ENCODE data around the gene TIGD4. TPM values are rescaled to one million over a fixed set of nuclear protein-coding genes. Genes with fewer than 3 reads are reported as not detected.
"Not testable (repeated sequence)": the region's sequence is repeated elsewhere in the genome, so short reads cannot be mapped to it uniquely, and the experiment has no call there.

TIGD4 gene
- total RNA-seq, 1 donor from 2014 or later: 0.14 TPM

DNA sequence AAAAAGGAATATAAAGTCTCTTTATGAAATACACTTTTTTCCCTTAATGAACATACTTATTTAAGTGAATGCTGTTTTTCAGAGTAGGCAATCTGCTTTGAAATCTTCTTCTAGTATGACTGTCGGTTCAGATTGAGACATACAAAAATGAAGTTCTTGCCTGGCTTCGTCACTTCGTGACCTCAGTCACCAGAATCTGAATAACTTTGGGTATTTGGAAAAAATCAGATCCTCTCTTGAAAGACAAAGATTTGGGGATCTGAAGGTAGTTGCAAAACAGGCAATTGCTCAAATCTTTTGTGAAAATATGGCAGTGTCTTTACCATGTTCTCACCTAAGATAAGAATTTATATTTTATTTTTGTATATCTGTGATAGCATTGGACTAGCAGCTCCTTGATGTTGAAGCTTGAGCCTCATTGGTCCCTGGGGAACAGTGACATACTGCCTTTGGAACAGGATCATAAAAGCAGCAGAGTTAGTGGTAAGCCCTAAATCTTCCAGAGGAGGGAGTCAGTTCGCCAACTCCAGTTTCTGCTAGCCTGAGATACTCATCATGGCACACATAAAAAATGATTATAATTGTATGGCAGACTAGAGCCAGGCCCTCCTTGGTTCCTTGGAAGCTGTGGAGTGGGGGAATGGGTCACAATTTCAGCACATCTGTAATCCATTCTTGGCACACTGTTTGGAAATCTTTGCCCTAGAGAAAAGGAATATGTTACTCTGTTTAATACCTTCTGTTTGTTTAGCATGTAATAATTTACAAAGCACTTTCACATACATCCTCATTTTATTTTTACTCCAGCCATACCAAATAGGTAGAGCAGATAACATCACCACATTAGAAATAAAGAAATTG, 5.2 kb upstream of the TIGD4 start:
- intact Hi-C loops (cut with micrococcal nuclease): no loop called here

DNA sequence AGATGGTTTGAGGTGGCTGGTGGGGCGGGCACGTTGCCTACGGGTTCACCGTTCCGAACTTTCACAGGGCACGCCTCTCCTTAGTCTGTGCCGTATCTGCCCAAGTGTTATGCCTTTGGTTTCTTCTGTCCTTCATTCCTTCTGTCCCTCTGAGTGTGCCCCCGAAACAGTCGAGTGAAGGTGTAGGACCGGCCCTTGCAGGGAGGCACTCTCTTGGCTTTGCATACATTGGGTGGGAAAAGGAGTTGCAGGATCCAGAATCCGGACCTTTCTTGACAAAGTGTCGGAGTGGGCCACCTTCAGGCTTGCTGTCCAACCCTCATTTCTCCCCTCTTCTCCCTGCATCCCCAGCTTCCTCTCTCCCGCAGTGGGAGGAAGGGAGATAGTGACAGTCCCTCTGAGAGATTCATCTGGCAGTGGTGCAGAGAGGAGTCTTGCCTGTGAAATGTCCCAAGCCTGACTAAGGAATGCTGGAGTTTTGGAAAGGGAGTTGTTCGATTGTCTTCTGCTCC, 793 bp upstream of the TIGD4 start:
- intact Hi-C loops (cut with micrococcal nuclease): no loop called here

DNA sequence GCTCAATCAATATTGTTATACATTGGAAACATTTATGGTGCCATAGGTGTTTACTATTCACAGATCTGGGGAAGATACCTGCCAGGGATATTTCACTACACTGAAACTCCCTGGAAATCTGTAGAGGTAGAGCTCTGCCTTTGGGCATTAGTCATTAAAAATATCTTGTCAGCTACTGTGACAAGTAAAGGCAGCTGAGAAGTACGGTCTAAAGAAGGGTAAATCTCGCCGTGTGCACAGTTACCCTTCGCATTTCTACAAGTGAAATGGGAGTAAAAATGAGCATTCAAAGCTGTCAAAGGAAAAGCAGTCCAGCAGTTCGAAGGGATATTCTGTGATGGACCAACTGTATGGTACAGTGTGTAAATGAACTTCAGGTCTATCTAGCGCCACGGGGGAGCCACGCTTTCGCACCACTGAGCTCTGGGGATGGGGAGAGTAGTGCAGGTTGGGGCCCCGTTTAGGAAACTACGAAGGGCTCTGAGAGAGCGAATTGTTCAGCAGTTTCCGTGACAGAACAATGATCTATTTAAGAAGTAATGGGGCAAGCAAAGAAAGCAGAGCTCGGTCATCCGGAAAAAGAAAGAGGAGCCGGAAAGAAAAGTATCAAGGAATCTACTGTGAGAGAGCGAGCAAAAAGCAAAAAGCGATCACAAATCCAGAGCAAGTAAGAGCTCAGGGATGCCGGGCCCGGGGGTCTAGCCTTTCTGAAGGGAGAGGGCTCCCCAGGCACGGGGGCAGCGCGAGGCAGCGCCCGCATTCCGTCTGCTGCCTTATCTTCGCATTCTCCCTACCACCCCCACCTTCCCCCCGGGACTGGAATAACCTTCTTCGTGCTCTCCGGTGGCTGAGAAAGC, 646 bp downstream of the TIGD4 start:
- intact Hi-C loops (cut with micrococcal nuclease): loop anchor here (1.0 to 10.0 kb wide), 9 partner anchors 28 to 1776 kb away; partner anchors contain the start of genes FBXW7, PLRG1 and RPS3A

DNA sequence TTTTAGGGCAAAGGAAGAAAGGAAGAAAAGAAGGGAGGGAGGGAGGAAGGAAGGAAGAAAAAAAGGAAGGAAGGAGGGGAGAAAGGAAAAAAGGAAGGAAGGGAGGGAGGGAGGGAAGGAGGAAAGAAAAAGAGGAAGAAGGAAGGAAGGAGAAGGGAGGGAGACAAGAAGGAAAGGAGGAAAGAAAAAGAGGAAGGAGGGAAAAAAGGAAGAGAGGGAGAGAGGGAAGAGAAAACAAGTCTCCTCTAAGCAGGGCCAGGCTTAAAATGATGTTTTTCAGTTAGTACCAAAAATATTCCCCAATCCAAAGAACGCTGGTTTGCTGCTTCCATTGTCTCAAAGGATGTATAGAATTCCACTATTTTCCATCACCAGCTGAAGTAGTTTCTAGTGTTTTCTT, 2.0 kb downstream of the TIGD4 start:
- intact Hi-C loops (cut with micrococcal nuclease): loop anchor here (5.0 to 10.0 kb wide), 3 partner anchors 70 to 1777 kb away; partner anchors contain the start of gene PLRG1

DNA sequence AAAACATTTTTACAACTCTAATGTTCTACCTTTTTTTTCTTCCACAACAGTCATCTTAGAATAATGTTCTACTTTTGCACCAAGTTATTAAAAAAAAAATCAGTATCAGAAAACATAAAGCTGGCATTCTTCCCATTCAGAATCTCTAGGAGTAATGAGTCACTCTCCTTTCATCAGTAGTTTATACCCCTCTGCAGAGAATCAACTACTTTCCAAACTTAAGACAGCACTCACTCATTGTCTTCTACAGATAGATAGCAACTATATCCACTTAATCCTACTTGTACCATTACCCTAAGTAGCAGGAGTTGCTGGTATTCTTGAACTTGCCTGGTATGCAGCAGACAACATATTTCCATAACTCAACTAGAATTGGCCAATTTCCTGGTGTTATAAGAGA, 3.2 kb downstream of the TIGD4 start:
- intact Hi-C loops (cut with micrococcal nuclease): loop anchor here (5.0 to 10.0 kb wide), 3 partner anchors 71 to 1778 kb away; partner anchors contain the start of gene PLRG1

DNA sequence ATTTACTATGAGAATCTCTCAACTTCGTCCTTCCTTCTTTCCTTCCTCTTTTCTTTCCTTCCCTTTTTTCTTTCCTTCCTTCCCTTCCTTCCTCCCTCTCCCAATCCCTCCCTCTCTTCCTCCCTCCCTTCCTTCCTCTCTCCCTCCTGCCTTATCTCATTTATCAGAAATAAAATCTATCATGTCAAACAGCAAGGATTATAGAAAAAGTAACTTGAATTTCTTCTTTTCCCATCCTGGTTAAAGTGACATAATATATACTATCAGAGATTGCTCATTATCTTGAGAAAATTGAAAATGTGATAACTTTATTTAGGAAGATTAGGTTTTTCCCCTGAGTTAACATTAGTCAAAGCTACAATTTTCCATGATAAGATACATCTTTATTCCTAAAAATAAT, 5.6 kb downstream of the TIGD4 start:
- intact Hi-C loops (cut with micrococcal nuclease): loop anchor here (10.0 kb wide), 1 partner anchor 1781 kb away; the partner anchor contains the start of gene PLRG1

DNA sequence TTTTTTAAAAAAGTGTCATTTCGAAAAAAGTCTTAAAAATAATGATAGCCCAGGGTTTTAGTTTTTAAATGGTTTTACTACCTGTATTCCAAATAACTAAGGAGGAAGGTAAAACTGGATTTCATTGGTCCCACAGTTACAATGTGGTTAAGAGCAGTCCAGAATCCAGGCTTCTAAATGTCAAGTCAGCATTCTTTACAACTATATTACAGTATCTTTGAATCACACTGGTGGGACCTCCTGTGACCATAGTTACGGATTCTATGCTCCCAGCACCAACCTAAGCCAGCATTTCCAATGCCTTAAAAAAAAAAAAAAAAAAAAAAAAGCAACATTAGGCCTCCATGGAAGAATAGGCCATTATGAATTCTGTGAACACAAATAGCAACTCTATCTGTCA, 6.2 kb downstream of the TIGD4 start:
- intact Hi-C loops (cut with micrococcal nuclease): loop anchor here (10.0 kb wide), 1 partner anchor 1781 kb away; the partner anchor contains the start of gene PLRG1

DNA sequence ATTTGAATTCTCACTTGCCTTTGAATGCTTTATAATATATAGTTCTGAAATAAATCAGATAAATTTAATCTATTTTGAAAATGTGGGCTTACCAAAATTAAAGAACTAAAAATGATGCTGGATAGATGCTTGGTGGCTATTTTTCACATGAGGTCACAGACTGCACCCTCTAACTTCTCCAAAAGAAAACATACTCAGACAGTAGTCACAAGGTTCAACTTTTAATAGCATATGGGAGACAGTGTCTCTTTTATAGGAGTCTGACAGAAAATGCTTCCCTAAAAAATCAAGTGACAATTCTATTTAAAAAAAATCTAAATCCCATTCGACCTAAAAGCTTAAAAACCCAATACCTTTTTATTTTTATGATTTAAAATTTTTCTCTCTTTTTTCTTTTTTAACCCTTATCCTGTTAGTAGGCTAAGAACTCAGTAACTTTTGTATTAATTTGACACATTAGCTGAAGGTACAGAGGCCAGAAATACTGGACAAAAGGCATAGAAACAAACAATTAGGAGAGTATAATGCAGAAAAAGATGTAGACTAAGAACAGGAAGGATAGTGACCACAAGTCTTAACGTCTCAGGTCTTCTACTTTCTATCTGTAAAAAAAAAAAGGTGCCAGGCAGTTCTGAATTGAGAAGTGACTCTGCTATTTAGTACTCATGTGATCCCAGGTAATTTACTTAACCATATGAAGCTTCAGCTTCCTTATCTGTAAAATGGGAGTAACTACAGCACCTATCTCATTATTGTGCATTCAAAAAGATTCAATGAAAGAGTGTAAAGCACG, 7.6 kb downstream of the TIGD4 start:
- intact Hi-C loops (cut with micrococcal nuclease): loop anchor here (10.0 kb wide), 1 partner anchor 1783 kb away; the partner anchor contains the start of gene PLRG1

DNA sequence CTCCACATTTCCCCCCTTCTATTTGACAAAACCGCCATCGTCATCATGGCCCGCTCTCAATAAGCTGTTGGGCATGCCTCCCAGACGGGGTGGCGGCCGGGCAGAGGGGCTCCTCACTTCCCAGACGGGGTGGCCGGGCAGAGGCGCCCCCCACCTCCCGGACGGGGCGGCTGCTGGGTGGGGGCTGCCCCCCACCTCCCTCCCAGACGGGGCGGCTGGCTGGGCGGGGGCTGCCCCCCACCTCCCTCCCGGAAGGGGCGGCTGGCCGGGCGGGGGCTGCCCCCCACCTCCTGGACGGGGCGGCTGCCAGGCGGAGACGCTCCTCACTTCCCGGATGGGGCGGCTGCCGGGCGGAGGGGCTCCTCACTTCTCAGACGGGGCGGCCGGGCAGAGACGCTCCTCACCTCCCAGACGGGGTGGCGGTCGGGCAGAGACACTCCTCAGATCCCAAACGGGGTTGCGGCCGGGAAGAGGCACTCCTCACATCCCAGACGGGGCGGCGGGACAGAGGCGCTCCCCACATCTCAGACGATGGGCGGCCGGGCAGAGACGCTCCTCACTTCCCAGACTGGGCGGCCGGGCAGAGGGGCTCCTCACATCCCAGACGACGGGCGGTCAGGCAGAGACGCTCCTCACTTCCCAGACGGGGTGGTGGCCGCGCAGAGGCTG, 14.3 kb downstream of the TIGD4 start:
- intact Hi-C loops (cut with micrococcal nuclease): not testable (repeated sequence)

DNA sequence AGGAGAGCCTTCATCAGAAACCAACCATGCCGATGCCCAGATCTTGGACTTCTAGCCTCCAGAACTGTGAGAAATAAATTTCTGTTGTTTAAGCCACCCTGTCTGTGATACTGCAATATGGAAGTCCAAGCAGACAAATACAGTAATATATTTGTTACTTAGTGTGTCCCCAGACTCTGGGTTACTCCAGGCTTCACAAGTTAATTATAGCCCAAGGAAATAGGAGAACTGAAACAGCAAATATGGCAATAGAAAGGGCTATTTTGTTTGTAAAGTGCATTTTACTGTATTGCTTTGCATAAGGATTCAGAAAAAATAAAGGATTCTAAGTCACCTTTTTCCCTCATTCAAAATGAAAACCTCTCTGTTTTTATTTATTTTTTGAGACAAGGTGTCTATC, 15.7 kb downstream of the TIGD4 start:
- intact Hi-C loops (cut with micrococcal nuclease): no loop called here

DNA sequence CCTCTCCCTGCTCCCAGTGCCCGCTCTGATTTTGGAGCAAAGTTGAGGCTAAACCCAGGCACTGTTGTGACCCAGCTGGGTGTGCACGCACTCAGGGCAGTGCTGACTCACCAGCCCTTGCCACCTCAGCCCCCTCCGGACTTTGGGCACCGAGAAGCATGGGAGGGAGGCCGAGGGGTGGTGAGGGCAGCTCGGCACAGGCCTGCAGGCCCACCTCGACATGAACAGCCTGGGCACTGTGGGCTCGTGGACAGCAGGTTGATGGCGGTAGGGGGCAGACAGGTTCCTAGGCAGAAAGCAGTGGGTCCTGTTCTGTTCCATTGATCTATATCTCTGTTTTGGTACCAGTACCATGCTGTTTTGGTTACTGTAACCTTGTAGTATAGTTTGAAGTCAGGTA, 30.9 kb downstream of the TIGD4 start:
- intact Hi-C loops (cut with micrococcal nuclease): no loop called here

DNA sequence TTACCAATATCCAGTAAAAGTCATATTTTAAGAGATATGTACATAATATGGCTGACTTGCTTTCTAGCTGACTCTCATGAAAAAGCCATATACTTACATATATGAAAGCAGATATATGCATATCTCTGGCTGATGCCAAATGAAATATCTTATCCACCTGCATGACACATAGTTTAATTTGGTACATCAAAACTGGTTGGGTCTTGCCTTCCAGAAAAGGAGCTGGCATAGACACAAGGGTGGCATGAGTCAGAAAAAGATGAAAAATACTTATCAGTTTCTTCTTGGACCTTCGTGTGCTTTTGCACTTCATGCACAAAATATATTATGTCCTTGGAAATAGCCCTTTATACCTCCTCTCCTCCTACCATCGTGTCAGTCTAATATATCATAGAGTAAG, 32.1 kb downstream of the TIGD4 start:
- intact Hi-C loops (cut with micrococcal nuclease): no loop called here

DNA sequence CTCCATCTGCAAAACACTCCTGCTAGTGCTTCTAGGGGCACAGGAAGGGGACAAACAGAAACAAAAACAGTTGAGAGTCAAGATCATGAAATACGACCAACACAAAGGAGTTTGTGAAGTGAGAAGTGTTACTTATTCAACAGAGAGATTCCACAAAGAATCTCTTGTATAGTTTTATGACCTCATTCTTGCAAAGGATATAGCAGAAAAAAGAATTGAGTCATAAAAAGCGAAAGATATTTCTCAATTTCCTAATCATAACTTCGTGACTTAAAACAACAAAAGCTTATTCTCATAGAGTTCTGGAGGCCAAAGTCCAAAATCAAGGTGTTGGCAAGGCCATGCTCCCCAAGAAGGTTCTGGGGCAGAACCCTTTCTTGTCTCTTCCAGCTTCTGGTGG, 40.7 kb downstream of the TIGD4 start:
- intact Hi-C loops (cut with micrococcal nuclease): loop anchor here (5.0 kb wide), 1 partner anchor 97 kb away; no protein-coding TSS in a partner anchor

DNA sequence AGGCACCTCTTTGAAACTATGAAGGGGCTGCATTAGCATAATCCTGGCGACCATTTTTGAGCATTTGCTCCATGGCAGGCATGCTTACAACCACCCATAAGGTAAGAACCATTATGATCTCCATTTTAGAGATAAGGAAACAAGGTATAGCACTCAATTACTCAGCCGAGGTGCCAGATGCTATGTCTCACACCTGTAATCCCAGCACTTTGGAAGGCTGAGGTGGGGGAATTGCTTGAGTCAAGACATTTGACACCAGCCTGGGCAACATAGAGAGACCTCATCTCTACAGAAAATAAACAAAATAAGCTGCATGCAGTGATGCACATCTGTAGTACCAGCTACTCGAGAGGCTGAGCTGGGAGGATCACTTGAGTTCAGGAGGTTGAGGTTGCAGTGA, 43.6 kb downstream of the TIGD4 start:
- intact Hi-C loops (cut with micrococcal nuclease): loop anchor here (1.0 to 5.0 kb wide), 4 partner anchors 94 to 328 kb away; no protein-coding TSS in a partner anchor

DNA sequence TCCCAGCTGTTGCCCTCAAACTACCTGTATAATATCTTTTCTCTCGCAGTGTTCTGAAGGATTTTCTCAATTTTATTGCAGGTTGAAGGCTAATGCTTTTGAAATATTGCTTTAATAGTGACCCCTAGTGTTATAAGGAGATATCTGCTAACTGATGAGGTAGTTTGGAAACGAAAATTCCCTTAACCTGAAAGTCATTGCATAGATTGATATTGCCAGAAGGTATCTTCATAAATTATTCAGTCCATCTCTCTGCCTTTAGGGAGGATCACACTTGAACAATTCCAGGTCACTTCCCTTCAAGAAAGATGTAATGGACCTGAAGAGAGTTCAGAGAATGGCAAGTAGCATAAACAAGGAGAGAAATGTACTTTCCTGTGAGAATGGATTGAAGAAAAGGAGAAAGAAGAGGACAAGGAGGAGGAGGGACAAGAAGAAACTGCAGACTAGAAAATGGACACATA, 44.1 kb downstream of the TIGD4 start:
- intact Hi-C loops (cut with micrococcal nuclease): loop anchor here (1.0 to 5.0 kb wide), 4 partner anchors 93 to 327 kb away; no protein-coding TSS in a partner anchor

DNA sequence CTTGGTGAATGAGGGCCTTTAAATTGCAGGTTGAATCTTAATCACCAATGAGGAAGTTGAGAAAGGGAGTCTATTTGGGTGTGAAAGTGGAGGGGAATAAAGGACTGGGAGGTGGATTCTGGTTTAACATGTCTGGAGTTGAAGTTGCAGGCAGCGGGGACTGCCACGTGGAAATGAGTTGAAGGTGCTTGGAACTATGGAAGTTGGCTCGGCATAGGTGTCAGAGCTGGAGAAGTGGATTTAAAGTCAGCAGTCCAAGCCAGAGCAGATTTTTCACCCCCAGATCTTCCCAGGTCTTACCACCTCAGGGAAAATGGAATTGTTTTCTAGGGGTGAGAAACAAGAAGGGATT, 44.9 kb downstream of the TIGD4 start:
- intact Hi-C loops (cut with micrococcal nuclease): loop anchor here (1.0 to 5.0 kb wide), 4 partner anchors 92 to 326 kb away; no protein-coding TSS in a partner anchor

DNA sequence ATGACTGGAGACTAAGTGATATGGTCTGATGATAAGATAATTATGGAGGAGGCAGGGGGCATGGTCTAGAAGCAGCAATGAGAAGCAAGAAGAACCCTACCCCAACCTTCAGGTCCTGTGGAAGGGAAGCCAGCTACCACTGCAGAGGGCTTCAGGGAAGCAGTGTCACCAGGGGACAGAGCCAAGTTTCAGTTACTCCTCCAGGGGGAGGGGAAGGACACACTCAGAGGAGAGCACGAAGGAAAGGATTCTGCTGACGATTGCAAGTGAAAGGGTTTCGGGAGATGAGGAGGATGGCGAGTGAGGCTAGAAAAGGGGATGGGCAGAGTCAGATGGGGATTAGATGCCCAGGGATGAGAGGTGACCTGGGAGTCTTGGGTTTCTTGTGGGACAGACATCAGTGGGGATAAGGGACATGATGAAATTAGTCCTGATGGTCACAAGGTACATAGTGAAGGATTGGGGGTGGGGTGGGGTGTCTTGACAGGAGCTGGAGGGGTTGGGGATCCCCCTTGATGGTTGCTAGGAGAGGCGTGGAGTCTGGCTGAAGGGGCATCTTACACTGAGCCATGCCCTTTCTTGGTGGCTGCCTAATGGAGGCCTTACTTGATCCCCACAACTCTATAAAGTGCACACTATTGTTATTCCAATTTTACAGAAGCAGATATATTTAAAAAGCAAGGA, 45.4 kb downstream of the TIGD4 start:
- intact Hi-C loops (cut with micrococcal nuclease): no loop called here

DNA sequence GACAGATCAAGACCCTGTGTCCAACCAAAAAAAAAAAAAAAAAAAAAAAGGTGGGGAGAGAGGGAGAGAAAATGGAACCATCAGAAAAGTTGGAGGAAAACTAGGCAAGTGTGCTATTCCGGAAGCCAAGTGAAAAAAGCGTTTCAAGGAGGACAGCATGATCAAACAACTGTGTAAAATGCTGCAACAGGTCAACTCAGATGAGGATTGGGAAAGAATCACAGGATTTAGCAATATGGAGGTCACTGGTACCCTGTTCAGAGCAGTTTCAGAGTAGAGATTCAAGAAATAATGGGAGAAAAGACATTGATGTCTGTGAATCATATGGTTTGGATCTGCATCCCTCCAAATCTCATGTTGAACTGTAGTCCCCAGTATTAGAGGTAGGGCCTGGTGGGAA, 47.5 kb downstream of the TIGD4 start:
- intact Hi-C loops (cut with micrococcal nuclease): no loop called here

DNA sequence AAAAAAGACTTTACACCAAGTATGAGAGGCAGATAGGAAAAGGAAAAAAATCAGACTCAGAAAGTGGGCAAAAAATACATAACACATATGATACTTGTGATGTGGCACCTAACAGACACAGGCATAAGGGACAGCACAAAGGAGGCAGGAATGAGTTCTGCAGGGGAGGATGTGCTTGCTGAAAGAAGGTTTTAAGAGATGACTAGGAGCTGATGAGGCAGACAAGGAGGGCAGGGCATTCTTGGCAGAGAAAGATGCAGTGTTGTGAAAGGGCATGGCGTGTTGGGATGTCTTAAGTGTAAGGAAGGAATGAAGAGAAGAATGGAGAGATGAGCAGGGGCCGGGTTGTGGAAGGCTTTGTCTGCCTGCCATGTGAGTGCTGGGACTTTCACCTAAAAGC, 50.1 kb downstream of the TIGD4 start:
- intact Hi-C loops (cut with micrococcal nuclease): no loop called here

All from T-helper 2 cell treated with Interferon-gamma antibody and Interleukin-4, amounts not matched to agents 100 ng/mL and 5 ng/mL, for 36 hours (primary cell).